Measurements from ENCODE around the gene MTOR.
"Not testable (repeated sequence)": the region's sequence is repeated elsewhere in the genome, so short reads cannot be mapped to it uniquely, and the experiment has no call there.

MTOR gene

GRCh38 chr1:11272544-11272831, 10.1 kb upstream of the MTOR start:
- H2AFZ ChIP-seq (ENCODE audit: low read depth, low read length): no peak overlapping the region
- H3K4me1 ChIP-seq (ENCODE audit: insufficient read depth, low read length): peaks cover 11% of the 10 kb centered on the region
- H3K4me3 ChIP-seq (ENCODE audit: low read length): peak overlapping the region; percentile 40
- H3K9me3 ChIP-seq (ENCODE audit: low read length): no peaks in the 10 kb centered on the region
- H3K27me3 ChIP-seq (ENCODE audit: insufficient read depth, low read length): no peaks in the 10 kb centered on the region
- peaks cover 3% of the 10 kb centered on the region for H3K36me3 ChIP-seq (ENCODE audit: insufficient read depth, low read length)

- not testable (repeated sequence) for H3K4me1 ChIP-seq (ENCODE audit: insufficient read depth, low read length); H3K27me3 ChIP-seq (ENCODE audit: insufficient read depth, low read length); H3K36me3 ChIP-seq (ENCODE audit: insufficient read depth, low read length); H3K9me3 ChIP-seq (ENCODE audit: low read length); H2AFZ ChIP-seq (ENCODE audit: low read depth, low read length); H3K4me3 ChIP-seq (ENCODE audit: low read length)
These were observed 5.3 kb upstream of the MTOR start for GRCh38 chr1:11267350-11268337.

GRCh38 chr1:11266268-11267074, 4.1 kb upstream of the MTOR start:
- Histone ChIP-seq H3K4me3 (ENCODE audit: low read length) (no peak overlapping the region), H3K36me3 (ENCODE audit: insufficient read depth, low read length) (no peaks in the 10 kb centered on the region), H2AFZ (ENCODE audit: low read depth, low read length) (no peak overlapping the region), H3K9me3 (ENCODE audit: low read length) (no peaks in the 10 kb centered on the region), H3K4me1 (ENCODE audit: insufficient read depth, low read length) (peaks cover 6% of the 10 kb centered on the region), H3K27me3 (ENCODE audit: insufficient read depth, low read length) (no peaks in the 10 kb centered on the region)

- H3K27me3 ChIP-seq (ENCODE audit: insufficient read depth, low read length): no peaks in the 10 kb centered on the region
- H3K4me1 ChIP-seq (ENCODE audit: insufficient read depth, low read length): no peaks in the 10 kb centered on the region
- no peak overlapping the region for H3K4me3 ChIP-seq (ENCODE audit: low read length)
- H3K9me3 ChIP-seq (ENCODE audit: low read length): no peaks in the 10 kb centered on the region
- H3K36me3 ChIP-seq (ENCODE audit: insufficient read depth, low read length): peaks cover 75% of the 10 kb centered on the region
- H2AFZ ChIP-seq (ENCODE audit: low read depth, low read length): no peak overlapping the region
These were observed 6.1 kb downstream of the MTOR start for GRCh38 chr1:11256299-11256698.

GRCh38 chr1:11253226-11253625, 9.1 kb downstream of the MTOR start:
- no peak overlapping the region for H3K4me3 ChIP-seq (ENCODE audit: low read length)
- H2AFZ ChIP-seq (ENCODE audit: low read depth, low read length): no peak overlapping the region
- peaks cover 8% of the 10 kb centered on the region for H3K9me3 ChIP-seq (ENCODE audit: low read length)
- H3K4me1 ChIP-seq (ENCODE audit: insufficient read depth, low read length): no peaks in the 10 kb centered on the region
- no peaks in the 10 kb centered on the region for H3K27me3 ChIP-seq (ENCODE audit: insufficient read depth, low read length)
- H3K36me3 ChIP-seq (ENCODE audit: insufficient read depth, low read length): peaks cover 72% of the 10 kb centered on the region

- Histone ChIP-seq H3K27me3 (ENCODE audit: insufficient read depth, low read length) (no peaks in the 10 kb centered on the region), H2AFZ (ENCODE audit: low read depth, low read length) (no peak overlapping the region), H3K4me3 (ENCODE audit: low read length) (no peak overlapping the region), H3K36me3 (ENCODE audit: insufficient read depth, low read length) (peaks cover 72% of the 10 kb centered on the region), H3K4me1 (ENCODE audit: insufficient read depth, low read length) (no peaks in the 10 kb centered on the region), H3K9me3 (ENCODE audit: low read length) (peaks cover 8% of the 10 kb centered on the region)
These were observed 9.8 kb downstream of the MTOR start for GRCh38 chr1:11252538-11252937.

GRCh38 chr1:11248169-11248568, 14.2 kb downstream of the MTOR start:
- no peaks in the 10 kb centered on the region for H3K27me3 ChIP-seq (ENCODE audit: insufficient read depth, low read length)
- no peak overlapping the region for H2AFZ ChIP-seq (ENCODE audit: low read depth, low read length)
- H3K36me3 ChIP-seq (ENCODE audit: insufficient read depth, low read length): peaks cover 70% of the 10 kb centered on the region
- no peak overlapping the region for H3K4me3 ChIP-seq (ENCODE audit: low read length)
- H3K4me1 ChIP-seq (ENCODE audit: insufficient read depth, low read length): no peaks in the 10 kb centered on the region
- peaks cover 8% of the 10 kb centered on the region for H3K9me3 ChIP-seq (ENCODE audit: low read length)

GRCh38 chr1:11245904-11246719, 16.2 kb downstream of the MTOR start:
- no peaks in the 10 kb centered on the region for H3K4me1 ChIP-seq (ENCODE audit: insufficient read depth, low read length)
- H2AFZ ChIP-seq (ENCODE audit: low read depth, low read length): no peak overlapping the region
- H3K4me3 ChIP-seq (ENCODE audit: low read length): no peak overlapping the region
- H3K27me3 ChIP-seq (ENCODE audit: insufficient read depth, low read length): no peaks in the 10 kb centered on the region
- H3K36me3 ChIP-seq (ENCODE audit: insufficient read depth, low read length): peaks cover 63% of the 10 kb centered on the region
- peaks cover 8% of the 10 kb centered on the region for H3K9me3 ChIP-seq (ENCODE audit: low read length)

- no peaks in the 10 kb centered on the region for H3K27me3 ChIP-seq (ENCODE audit: insufficient read depth, low read length)
- H3K4me3 ChIP-seq (ENCODE audit: low read length): no peak overlapping the region
- H3K4me1 ChIP-seq (ENCODE audit: insufficient read depth, low read length): no peaks in the 10 kb centered on the region
- peaks cover under 1% of the 10 kb centered on the region for H3K9me3 ChIP-seq (ENCODE audit: low read length)
- no peak overlapping the region for H2AFZ ChIP-seq (ENCODE audit: low read depth, low read length)
- H3K36me3 ChIP-seq (ENCODE audit: insufficient read depth, low read length): peaks cover 64% of the 10 kb centered on the region
These were observed 17.1 kb downstream of the MTOR start for GRCh38 chr1:11245248-11245647.

GRCh38 chr1:11238311-11238710, 24.0 kb downstream of the MTOR start:
- H3K27me3 ChIP-seq (ENCODE audit: insufficient read depth, low read length): no peaks in the 10 kb centered on the region
- H3K9me3 ChIP-seq (ENCODE audit: low read length): no peaks in the 10 kb centered on the region
- H3K4me1 ChIP-seq (ENCODE audit: insufficient read depth, low read length): no peaks in the 10 kb centered on the region
- no peak overlapping the region for H3K4me3 ChIP-seq (ENCODE audit: low read length)
- H2AFZ ChIP-seq (ENCODE audit: low read depth, low read length): no peak overlapping the region
- peaks cover 79% of the 10 kb centered on the region for H3K36me3 ChIP-seq (ENCODE audit: insufficient read depth, low read length)

- H3K9me3 ChIP-seq (ENCODE audit: low read length): no peaks in the 10 kb centered on the region
- H3K36me3 ChIP-seq (ENCODE audit: insufficient read depth, low read length): peaks cover 78% of the 10 kb centered on the region
- H3K27me3 ChIP-seq (ENCODE audit: insufficient read depth, low read length): no peaks in the 10 kb centered on the region
- H2AFZ ChIP-seq (ENCODE audit: low read depth, low read length): no peak overlapping the region
- no peaks in the 10 kb centered on the region for H3K4me1 ChIP-seq (ENCODE audit: insufficient read depth, low read length)
- no peak overlapping the region for H3K4me3 ChIP-seq (ENCODE audit: low read length)
These were observed 25.0 kb downstream of the MTOR start for GRCh38 chr1:11237356-11237755.

GRCh38 chr1:11233208-11233607, 29.1 kb downstream of the MTOR start:
- no peaks in the 10 kb centered on the region for H3K9me3 ChIP-seq (ENCODE audit: low read length)
- H3K4me1 ChIP-seq (ENCODE audit: insufficient read depth, low read length): no peaks in the 10 kb centered on the region
- H3K4me3 ChIP-seq (ENCODE audit: low read length): no peak overlapping the region
- peaks cover 90% of the 10 kb centered on the region for H3K36me3 ChIP-seq (ENCODE audit: insufficient read depth, low read length)
- H3K27me3 ChIP-seq (ENCODE audit: insufficient read depth, low read length): no peaks in the 10 kb centered on the region
- no peak overlapping the region for H2AFZ ChIP-seq (ENCODE audit: low read depth, low read length)

GRCh38 chr1:11229203-11229602, 33.1 kb downstream of the MTOR start:
- H3K27me3 ChIP-seq (ENCODE audit: insufficient read depth, low read length): no peaks in the 10 kb centered on the region
- no peaks in the 10 kb centered on the region for H3K4me1 ChIP-seq (ENCODE audit: insufficient read depth, low read length)
- H3K9me3 ChIP-seq (ENCODE audit: low read length): no peaks in the 10 kb centered on the region
- no peak overlapping the region for H2AFZ ChIP-seq (ENCODE audit: low read depth, low read length)
- H3K36me3 ChIP-seq (ENCODE audit: insufficient read depth, low read length): peaks cover 78% of the 10 kb centered on the region
- no peak overlapping the region for H3K4me3 ChIP-seq (ENCODE audit: low read length)

Measured in neuron (in vitro differentiated cells).